Right lobe of liver (tissue), 6 donors: Measurements from ENCODE around the gene GCSAML. TPM values are rescaled to one million over a fixed set of nuclear protein-coding genes. Genes with fewer than 3 reads are reported as not detected.
A peak's percentile ranks its signal among the peaks of the same experiment; 100 is the strongest.

ENCODE experiments used
- ATAC-seq, 4 donors: fragments of 200-7000 bp; cut with Tn5 transposase; one replicate each; pipeline ENCODE4 v1.9.1; 2020; ENCODE audit warnings: mild to moderate bottlenecking in 4 of 4, moderate library complexity in 4 of 4
- DNase-seq, 3 donors: peaks; one replicate each; pipeline ENCODE4 v3.0.0-alpha.2; 2020
- H3K27ac ChIP-seq, 3 donors: fragments of 200-600 bp; one replicate each; pipeline ENCODE4 v1.8.0; 2022
- H3K27me3 ChIP-seq, 2 donors: fragments of 200-600 bp; one replicate each; pipeline ENCODE4 v1.8.0; 2022
- H3K36me3 ChIP-seq, 4 donors: fragments of 200-600 bp; sonication (generic) in 1 of 4; one replicate each; pipeline versions ENCODE4 v1.5.1 to v1.8.0; 2017 to 2022; ENCODE audit warnings: control low read depth in 1 of 4
- H3K4me1 ChIP-seq, 4 donors: fragments of 200-600 bp; sonication (generic) in 1 of 4; one replicate each; pipeline versions ENCODE4 v1.5.1 to v1.8.0; 2017 to 2022; ENCODE audit warnings: control low read depth in 1 of 4
- H3K4me3 ChIP-seq, 3 donors: fragments of 200-600 bp; one replicate each; pipeline ENCODE4 v1.8.0; 2022
- H3K9me3 ChIP-seq, 4 donors: fragments of 200-600 bp; sonication (generic) in 1 of 4; one replicate each; pipeline versions ENCODE4 v1.5.1 to v1.8.0; 2017 to 2022; ENCODE audit warnings: control low read depth in 1 of 4
- CTCF ChIP-seq, 4 donors: fragments of 200-600 bp in 3 of 4; fragments of 450-650 bp in 1 of 4; IDR thresholded peaks; one replicate each; pipeline versions ENCODE4 v1.5.1 to v1.8.0; 2016 to 2022; ENCODE audit warnings: antibody characterized with exemption in 4 of 4, mild to moderate bottlenecking in 2 of 4
- POLR2A ChIP-seq: fragments of 450-650 bp; IDR thresholded peaks from one replicate; pipeline ENCODE4 v1.6.1; 2017; ENCODE audit warnings: antibody characterized with exemption, mild to moderate bottlenecking
- WGBS: methylation state at CpG from one replicate; pipeline ENCODE4 v1.1.6; 2018; ENCODE audit warnings: low coverage, low lambda C conversion rate; ENCODE audit not compliant: insufficient coverage; ENCODE audit errors: missing lambda C conversion rate; 5-methylcytosine and 5-hydroxymethylcytosine counted together
- intact Hi-C, 2 donors: fragments of 100-400 bp; cut with DNase I; formaldehyde crosslinking; loops; one replicate each; pipeline versions ENCODE4 v1.11.2 to v1.14.1; 2022
- small RNA-seq, 2 experiments: library from RNA; depleted of rRNA; stranded (forward); fragments of <200 nt; gene quantifications; one replicate each; pipeline ENCODE3, GENCODE V24; 2016
- total RNA-seq, 6 experiments: library from RNA; depleted of rRNA in 2 of 6; stranded (reverse); fragments of >200 nt in 2 of 6; fragmentation: NEBNext Ultra II Directional in 3 of 6; extraction: Animal tissue kit (Norgen Biotek cat#: 25700) in 3 of 6; gene quantifications; one replicate each; pipeline versions ENCODE4 v1.1.0 to v1.2.4, GENCODE V29; 2016 to 2023
- donor health status: DM: no; HTN: yes; CAD: no.
- donor health status: DM: no; HTN: no; CAD: no.
- donor health status: DM: no; HTN: no; CAD: no.
- donor health status: DM: no; HTN: yes; CAD: no.
- donor health status: DM: no; HTN: yes; CAD: no.

GCSAML gene
- total RNA-seq, 6 experiments from 2014 or later, result 0.24 TPM; not detected in 5

GRCh38 chr1:247614625-247615024, 65.7 kb downstream of the GCSAML start:
- Histone ChIP-seq H3K36me3 (no peaks in the 10 kb centered on the region), H3K27me3 (no peaks in the 10 kb centered on the region), H3K27ac (no peak overlapping the region), H3K4me1 (no peaks in the 10 kb centered on the region), H3K4me3 (no peak overlapping the region), H3K9me3 (no peaks in the 10 kb centered on the region)
- 48% methylated on average over 2 of the region's 5 CpGs for WGBS
- no peak for DNase-seq
- intact Hi-C loops, result no loop called here
- TF ChIP-seq CTCF (IDR thresholded peaks at IDR 0.05) (no peak), POLR2A (no peak)
- ATAC-seq, result peak in 1 of 4 donors; percentile 36

Small RNA genes within 50 kb of the gene (small RNA-seq; reads per million reads assigned to genes)
- gene RF00026, result 0 reads per million in 2 experiments

Other genes with a start within 250 kb of the GCSAML start
- gene ZNF496, start 217.3 kb upstream of the GCSAML start, total RNA-seq, result 1 to 10 TPM; 3.7 to 5.8 (median 5.3) TPM
- gene NLRP3, start 133.0 kb upstream of the GCSAML start, total RNA-seq, result 1 to 10 TPM in 2 of 6 experiments, under 1 TPM in 4; 0.11 to 2.0 (median 0.62) TPM
- not detected for gene OR2B11, start 91.0 kb upstream of the GCSAML start, total RNA-seq
- gene OR2C3, start 12.7 kb upstream of the GCSAML start, total RNA-seq, result not detected
- not detected for gene OR2G2, start 39.2 kb downstream of the GCSAML start, total RNA-seq
- gene OR2G3, start 56.5 kb downstream of the GCSAML start, total RNA-seq, result not detected
- not detected for gene OR13G1, start 130.6 kb downstream of the GCSAML start, total RNA-seq
- gene OR6F1, start 167.5 kb downstream of the GCSAML start, total RNA-seq, result not detected
- not detected for gene OR14K1, start 189.5 kb downstream of the GCSAML start, total RNA-seq
- gene OR14A2, start 199.0 kb downstream of the GCSAML start, total RNA-seq, result not detected
- not detected for gene OR1C1, start 211.4 kb downstream of the GCSAML start, total RNA-seq